ENCODE data around the gene CSPG4. TPM values are rescaled to one million over a fixed set of nuclear protein-coding genes. Genes with fewer than 3 reads are reported as not detected.

Gene CSPG4
- total and polyA plus RNA-seq, 2 donors (not counting 1 experiment from before 2014, with no cell fraction given) = 0.03 to 0.15 TPM

GRCh38 chr15:75695220-75695619 is 17.4 kb downstream of the CSPG4 start:
- TF ChIP-seq EZH2 (IDR thresholded peaks at IDR 0.05; ENCODE audit: borderline replicate concordance, insufficient read depth, low read depth, low read length, poor library complexity, severe bottlenecking) = no peak
- no peak for TF ChIP-seq CTCF (IDR thresholded peaks at IDR 0.05)
- Histone ChIP-seq H3K27me3 (replicated peaks in 1 of 4; ENCODE audit: control extremely low read depth in 1 of 4, control insufficient read depth in 3 of 4, insufficient read depth in 4 of 4, low read length in 3 of 4) (peaks cover 0 to 4% (median 0%) of the 10 kb centered on the region in 4 experiments), H2AFZ (ENCODE audit: insufficient read depth, low read depth, low read length, poor library complexity, severe bottlenecking) (no peak overlapping the region), H3K79me2 (ENCODE audit: control insufficient read depth, insufficient read depth, low read length) (no peaks in the 10 kb centered on the region), H3K27ac (ENCODE audit: low read length in 2 of 2) (peak overlapping the region; percentile 34 to 53), H3K4me1 (ENCODE audit: control insufficient read depth in 2 of 2, insufficient read depth in 2 of 2, low read length in 2 of 2) (peaks cover 51 to 75% of the 10 kb centered on the region in 2 donors), H3K9me3 (ENCODE audit: control extremely low read depth in 1 of 3, control insufficient read depth in 2 of 3, insufficient read depth in 1 of 3, low read length in 2 of 3) (peaks cover 0 to 4% (median 0%) of the 10 kb centered on the region in 3 donors), H4K20me1 (ENCODE audit: control insufficient read depth, insufficient read depth, low read length, poor library complexity, severe bottlenecking) (no peaks in the 10 kb centered on the region), H3K9ac (ENCODE audit: low read length) (peak overlapping the region; percentile 27), H3K4me2 (replicated peaks; ENCODE audit: low read depth, low read length, poor library complexity, severe bottlenecking) (peak overlapping the region; percentile 73), H3K4me3 (ENCODE audit: control extremely low read depth in 1 of 5, extremely low read depth in 1 of 5, insufficient read depth in 1 of 5, low read depth in 2 of 5, low read length in 4 of 5) (peak overlapping the region in 2 of 5 experiments; percentile 8 to 38), H3K36me3 (replicated peaks in 1 of 2; ENCODE audit: control extremely low read depth in 1 of 2, control insufficient read depth in 1 of 2, extremely low read depth in 1 of 2, insufficient read depth in 2 of 2, low read length in 1 of 2) (no peaks in the 10 kb centered on the region)
- Mint-ChIP-seq H3K27me3 (peaks cover 3% of the 10 kb centered on the region), H3K4me3 (peak overlapping the region; percentile 78), H3K4me1 (peaks cover 75% of the 10 kb centered on the region), H3K27ac (peak overlapping the region; percentile 78), H3K9me3 (ENCODE audit: insufficient read depth) (no peaks in the 10 kb centered on the region)
- POLR2A ChIA-PET = interaction anchor here (0.5 kb wide), 2 partner anchors 112 to 566 kb away, joined by 3 to 5 read pairs; no protein-coding TSS in a partner anchor
- 6% methylated on average over 5 of the region's 6 CpGs for WGBS (ENCODE audit: insufficient coverage)
- intact Hi-C loops (cut with micrococcal nuclease) = no loop called here
- DNase-seq (peak; percentile 51), ATAC-seq (ENCODE audit: low read depth) (peak; percentile 4)
- CTCF ChIA-PET = interaction anchor here (1.0 to 1.2 kb wide), 3 partner anchors 9 to 327 kb away, joined by 3 to 6 read pairs (median 5); partner anchors contain the start of gene MAN2C1
